A673 (cell line): ENCODE data around the gene NBAS. TPM values are rescaled to one million over a fixed set of nuclear protein-coding genes. Genes with fewer than 3 reads are reported as not detected.

ENCODE experiments used
- Bru-seq: library from RNA; stranded (reverse); fragments of 400-500 nt; gene quantifications from one replicate; lab custom pipeline; 2021; lab: Mats Ljungman, UMichigan
- BruChase-seq, 2 experiments: library from RNA; stranded (reverse); fragments of 400-500 nt; gene quantifications; one replicate each; lab custom pipeline; 2021; lab: Mats Ljungman, UMichigan
- BruUV-seq: library from RNA; stranded (reverse); fragments of 400-500 nt; replicated peaks from 2 replicates; lab custom pipeline; 2021; lab: Mats Ljungman, UMichigan
- CTCF ChIA-PET: fragments of 300-600 bp; sonication (Branson Sonifier 250); formaldehyde crosslinking; loops from one replicate; lab custom pipeline; 2022; ENCODE audit warnings: antibody characterized with exemption; lab: Charles Lee
- POLR2A ChIA-PET: fragments of 300-600 bp; sonication (Branson Sonifier 250); formaldehyde crosslinking; loops from one replicate; lab custom pipeline; 2022; ENCODE audit warnings: antibody characterized with exemption; ENCODE audit not compliant: low non-redundant PET; lab: Charles Lee
- DNase-seq: peaks from one replicate; pipeline ENCODE4 v3.0.0-alpha.2; 2015; ENCODE audit warnings: low spot score
- H3K27ac ChIP-seq: fragments of 200-600 bp; sonication (generic); 2 replicates; pipeline ENCODE4 v1.5.1; 2016; ENCODE audit warnings: mixed run types, low read depth, mild to moderate bottlenecking, mixed read lengths, antibody characterized with exemption, low read length; ENCODE audit not compliant: poor library complexity, severe bottlenecking
- H3K27me3 ChIP-seq: fragments of 200-600 bp; sonication (generic); replicated peaks from 2 replicates; pipeline ENCODE4 v1.6.1; 2017; ENCODE audit warnings: mixed run types, low read depth, mild to moderate bottlenecking, mixed read lengths, antibody characterized with exemption, low read length; ENCODE audit not compliant: insufficient read depth, poor library complexity
- H3K36me3 ChIP-seq: fragments of 200-600 bp; sonication (generic); 2 replicates; pipeline ENCODE4 v1.6.1; 2016; ENCODE audit warnings: mixed run types, mild to moderate bottlenecking, mixed read lengths, antibody characterized with exemption, low read length; ENCODE audit not compliant: insufficient read depth, poor library complexity, severe bottlenecking
- H3K4me1 ChIP-seq: fragments of 200-600 bp; sonication (generic); 2 replicates; pipeline ENCODE4 v1.6.1; 2017; ENCODE audit warnings: mixed run types, mild to moderate bottlenecking, mixed read lengths, antibody characterized with exemption, low read length; ENCODE audit not compliant: insufficient read depth, poor library complexity, severe bottlenecking
- H3K4me3 ChIP-seq: fragments of 200-600 bp; sonication (generic); 2 replicates; pipeline ENCODE4 v1.5.1; 2016; ENCODE audit warnings: low read depth, mixed run types, mild to moderate bottlenecking, mixed read lengths, low read length; ENCODE audit not compliant: poor library complexity, severe bottlenecking
- H3K9me3 ChIP-seq: fragments of 200-600 bp; sonication (generic); 2 replicates; pipeline ENCODE4 v1.6.1; 2016; ENCODE audit warnings: mixed run types, low read depth, mild to moderate bottlenecking, mixed read lengths, antibody characterized with exemption, low read length; ENCODE audit not compliant: poor library complexity, severe bottlenecking
- EZH2 ChIP-seq: fragments of 200-600 bp; sonication (generic); IDR thresholded peaks from 2 replicates; pipeline ENCODE4 v1.6.1; 2017; ENCODE audit warnings: borderline replicate concordance, low read depth, mild to moderate bottlenecking, mixed read lengths, antibody characterized with exemption, low read length; ENCODE audit not compliant: poor library complexity, severe bottlenecking
- intact Hi-C: fragments of 100-400 bp; cut with micrococcal nuclease; formaldehyde crosslinking; loops from one replicate; pipeline ENCODE4 v1.10.0; 2022; ENCODE audit not compliant: unreplicated experiment
- long read RNA-seq: library from polyadenylated mRNA; stranded (forward); transcript quantifications from one replicate; pipeline ENCODE4 v2.0.0, GENCODE V29; 2022
- total RNA-seq: library from RNA; stranded (reverse); gene quantifications from 2 replicates; pipeline ENCODE4 v1.2.3, GENCODE V29; 2021
- TF ChIP-seq, protein P1 (sequence below): fragments of 300-800, 200-600 bp; sonication (generic); conservative IDR thresholded peaks from 2 replicates; pipeline ENCODE4 v1.5.1; 2017; ENCODE audit warnings: low read depth, mild to moderate bottlenecking, antibody characterized with exemption, low read length, moderate library complexity, mixed read lengths

Gene NBAS
- total RNA-seq, result 37.5 and 38.7 TPM in 2 replicates
- percentile 84 among the genes with signal in this experiment for Bru-seq, nascent RNA
- BruChase-seq, experiment 1, labeled RNA remaining after a 2-hour chase, result percentile 76 among the genes with signal in this experiment
- BruChase-seq, experiment 2, labeled RNA remaining after a 6-hour chase, result percentile 64 among the genes with signal in this experiment
- long read RNA-seq, full-length matches to known transcripts, result 6 of 27 reads
- long read RNA-seq, partial matches to known transcripts, result 14 of 27 reads
- long read RNA-seq, other reads (novel, unspliced or antisense), result 7 of 27 reads

- ChIA-PET POLR2A (interaction anchor here (0.6 to 0.7 kb wide), 2 partner anchors 237 to 445 kb away, joined by 3 read pairs; no protein-coding TSS in a partner anchor), CTCF (interaction anchor here (0.7 to 1.5 kb wide), 2 partner anchors 16 to 525 kb away, joined by 6 to 8 read pairs; no protein-coding TSS in a partner anchor)
- no peaks in the 10 kb centered on the region for H3K9me3 ChIP-seq
- no peaks in the 10 kb centered on the region for H3K27me3 ChIP-seq
- intact Hi-C loops, result loop anchor here (2.0 kb wide), 1 partner anchor 30 kb away; the partner anchor contains the start of gene DDX1
- peaks cover 5% of the 10 kb centered on the region for H3K4me1 ChIP-seq
- TF ChIP-seq, protein P1, sequence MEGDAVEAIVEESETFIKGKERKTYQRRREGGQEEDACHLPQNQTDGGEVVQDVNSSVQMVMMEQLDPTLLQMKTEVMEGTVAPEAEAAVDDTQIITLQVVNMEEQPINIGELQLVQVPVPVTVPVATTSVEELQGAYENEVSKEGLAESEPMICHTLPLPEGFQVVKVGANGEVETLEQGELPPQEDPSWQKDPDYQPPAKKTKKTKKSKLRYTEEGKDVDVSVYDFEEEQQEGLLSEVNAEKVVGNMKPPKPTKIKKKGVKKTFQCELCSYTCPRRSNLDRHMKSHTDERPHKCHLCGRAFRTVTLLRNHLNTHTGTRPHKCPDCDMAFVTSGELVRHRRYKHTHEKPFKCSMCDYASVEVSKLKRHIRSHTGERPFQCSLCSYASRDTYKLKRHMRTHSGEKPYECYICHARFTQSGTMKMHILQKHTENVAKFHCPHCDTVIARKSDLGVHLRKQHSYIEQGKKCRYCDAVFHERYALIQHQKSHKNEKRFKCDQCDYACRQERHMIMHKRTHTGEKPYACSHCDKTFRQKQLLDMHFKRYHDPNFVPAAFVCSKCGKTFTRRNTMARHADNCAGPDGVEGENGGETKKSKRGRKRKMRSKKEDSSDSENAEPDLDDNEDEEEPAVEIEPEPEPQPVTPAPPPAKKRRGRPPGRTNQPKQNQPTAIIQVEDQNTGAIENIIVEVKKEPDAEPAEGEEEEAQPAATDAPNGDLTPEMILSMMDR, result no peak
- TF ChIP-seq EZH2, result no peak
- H3K36me3 ChIP-seq, result no peaks in the 10 kb centered on the region
- DNase-seq, result peak; percentile 93
- H3K27ac ChIP-seq, result peak within 1 kb of the TSS; percentile 81
- BruUV-seq, result no TSS peak
- peak within 1 kb of the TSS; percentile 84 for H3K4me3 ChIP-seq
These were observed at the start of gene NBAS for GRCh38 chr2:15560988-15561573. Gene NBAS (minus strand): TSS chr2:15561334. CDS start chr2:15561304, 30 bp downstream.

DNA sequence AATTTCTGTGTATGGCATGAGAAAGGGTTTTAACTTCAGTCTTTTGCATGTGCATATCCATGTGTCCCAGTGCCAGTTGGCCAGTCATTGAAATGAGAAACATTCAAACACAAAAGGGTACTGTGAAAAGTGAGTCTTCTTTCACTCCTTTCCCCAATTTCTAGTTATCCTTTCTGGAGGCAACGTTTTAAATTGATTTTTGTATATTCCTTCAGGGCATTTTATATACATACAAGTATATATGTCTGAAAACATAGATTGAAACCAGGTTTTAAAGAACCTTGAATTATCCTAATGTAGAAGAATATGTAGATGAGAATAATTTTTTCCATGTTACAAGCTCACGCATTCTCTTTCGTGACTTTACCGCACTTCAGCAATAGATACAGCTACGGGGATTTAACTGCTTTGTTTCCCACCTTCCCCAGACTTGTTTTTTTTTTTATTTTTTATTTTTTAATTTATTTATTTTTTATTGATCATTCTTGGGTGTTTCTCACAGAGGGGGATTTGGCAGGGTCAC is 49.4 kb upstream of the NBAS start:
- no peaks in the 10 kb centered on the region for H3K9me3 ChIP-seq
- no peak overlapping the region for H3K4me3 ChIP-seq
- H3K4me1 ChIP-seq, result no peaks in the 10 kb centered on the region
- TF ChIP-seq EZH2, result no peak
- TF ChIP-seq, protein P1, result no peak
- DNase-seq, result no peak
- ChIA-PET POLR2A (no interaction called here), CTCF (no interaction called here)
- no peaks in the 10 kb centered on the region for H3K27me3 ChIP-seq
- no TSS peak for BruUV-seq
- no peak overlapping the region for H3K27ac ChIP-seq
- intact Hi-C loops, result no loop called here
- H3K36me3 ChIP-seq, result peaks cover 59% of the 10 kb centered on the region

- CTCF ChIA-PET, result no interaction called here
These were observed 48.4 kb upstream of the NBAS start for GRCh38 chr2:15609341-15610042.

More at GRCh38 chr2:15609341-15610042, 48.4 kb upstream of the NBAS start:
- POLR2A ChIA-PET, result no interaction called here
- intact Hi-C loops, result no loop called here
- Histone ChIP-seq H3K27me3 (no peaks in the 10 kb centered on the region), H3K4me3 (no peak overlapping the region), H3K9me3 (no peaks in the 10 kb centered on the region), H3K4me1 (no peaks in the 10 kb centered on the region), H3K27ac (no peak overlapping the region), H3K36me3 (peaks cover 64% of the 10 kb centered on the region)
- DNase-seq, result no peak
- BruUV-seq, result no TSS peak
- no peak for TF ChIP-seq EZH2
- TF ChIP-seq, protein P1, result no peak
